Measurements from ENCODE around the gene PIP5KL1. TPM values are rescaled to one million over a fixed set of nuclear protein-coding genes. Genes with fewer than 3 reads are reported as not detected.

PIP5KL1 gene
- total RNA-seq, 1 experiment from 2014 or later, result 16.8 TPM

DNA sequence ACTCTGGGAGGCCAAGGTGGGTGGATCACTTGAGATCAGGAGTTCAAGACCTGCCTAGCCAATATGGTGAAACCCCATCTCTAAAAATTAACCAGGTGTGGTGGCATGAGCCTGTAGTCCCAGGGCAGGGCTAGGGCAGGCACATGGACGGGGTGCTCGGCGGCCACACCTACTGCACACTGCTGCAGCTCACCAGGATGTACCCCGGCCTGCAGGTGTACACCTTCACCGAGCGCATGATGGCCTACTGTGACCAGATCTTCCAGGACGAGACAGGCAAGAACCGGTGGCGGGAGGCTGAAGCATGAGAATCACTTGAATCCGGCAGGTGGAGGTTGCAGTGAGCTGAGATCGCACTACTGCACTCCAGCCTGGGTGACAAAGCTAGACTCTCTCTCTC lies 16.9 kb downstream of the PIP5KL1 start (continued):
- TF ChIP-seq, protein P1, sequence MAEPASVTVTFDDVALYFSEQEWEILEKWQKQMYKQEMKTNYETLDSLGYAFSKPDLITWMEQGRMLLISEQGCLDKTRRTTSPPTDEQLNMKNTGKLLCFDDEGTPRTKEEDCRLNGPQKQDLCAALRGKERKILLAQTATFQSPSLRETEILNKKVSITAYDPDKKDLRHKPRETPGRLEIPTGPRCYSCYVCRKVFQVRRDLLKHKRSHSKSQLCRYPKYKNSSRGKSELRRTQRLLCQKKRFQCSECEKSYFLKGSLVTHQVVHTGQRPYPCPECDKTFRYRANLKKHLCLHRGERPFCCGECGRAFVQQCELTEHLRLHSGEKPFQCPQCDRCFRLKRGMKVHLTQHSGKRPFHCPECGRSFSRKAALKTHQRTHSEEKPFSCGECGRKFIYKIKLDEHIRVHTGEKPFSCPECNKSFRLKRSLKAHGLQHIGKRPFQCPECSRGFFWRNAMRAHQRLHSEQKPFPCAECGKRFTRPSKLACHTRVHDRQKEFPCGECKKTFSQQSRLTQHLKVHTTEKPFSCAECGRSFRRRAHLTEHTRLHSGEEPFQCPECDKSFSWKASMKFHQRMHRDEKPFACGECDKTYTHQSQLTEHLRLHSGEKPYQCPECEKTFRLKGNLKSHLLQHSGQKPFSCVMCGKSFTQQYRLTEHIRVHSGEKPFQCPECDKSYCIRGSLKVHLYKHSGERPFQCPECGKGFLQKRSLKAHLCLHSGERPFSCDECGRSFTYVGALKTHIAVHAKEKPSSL (CRISPR knock-in tag; conservative IDR thresholded peaks at IDR 0.05), result no peak
- no peak for TF ChIP-seq RORB (CRISPR knock-in tag; IDR thresholded peaks at IDR 0.05)

DNA sequence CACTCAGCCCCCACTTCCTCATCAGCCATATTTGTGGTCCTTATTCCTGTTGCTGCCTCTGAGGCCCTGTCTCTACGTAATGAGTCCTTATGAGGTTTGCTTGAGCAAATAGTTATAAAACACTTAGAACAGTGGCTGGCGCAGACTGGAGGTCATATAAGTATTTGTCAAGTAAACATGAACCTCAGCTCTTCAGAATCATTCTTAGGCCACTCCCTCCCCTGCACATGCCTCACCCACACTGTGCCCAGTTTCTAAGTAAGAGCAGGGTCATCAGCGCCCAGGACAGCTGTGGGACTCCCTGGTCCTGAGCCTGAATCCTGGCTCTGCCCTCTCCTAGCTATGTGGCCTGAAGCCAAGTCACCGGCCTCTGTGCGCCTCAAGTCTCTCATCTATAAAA lies 17.7 kb downstream of the PIP5KL1 start:
- Mint-ChIP-seq H3K36me3 (peaks cover 6% of the 10 kb centered on the region; the same call in 1 of the 2 replicates), H3K27me3 (ENCODE audit: low read depth) (no peaks in the 10 kb centered on the region; the same call in 1 of the 2 replicates), H3K9me3 (no peaks in the 10 kb centered on the region), H3K27ac (no peak overlapping the region), H3K4me3 (no peak overlapping the region), H3K4me1 (peaks cover 11% of the 10 kb centered on the region)
- ATAC-seq, result no peak
- ChIA-PET POLR2A (no interaction called here), CTCF (no interaction called here)
- TF ChIP-seq, protein P2, sequence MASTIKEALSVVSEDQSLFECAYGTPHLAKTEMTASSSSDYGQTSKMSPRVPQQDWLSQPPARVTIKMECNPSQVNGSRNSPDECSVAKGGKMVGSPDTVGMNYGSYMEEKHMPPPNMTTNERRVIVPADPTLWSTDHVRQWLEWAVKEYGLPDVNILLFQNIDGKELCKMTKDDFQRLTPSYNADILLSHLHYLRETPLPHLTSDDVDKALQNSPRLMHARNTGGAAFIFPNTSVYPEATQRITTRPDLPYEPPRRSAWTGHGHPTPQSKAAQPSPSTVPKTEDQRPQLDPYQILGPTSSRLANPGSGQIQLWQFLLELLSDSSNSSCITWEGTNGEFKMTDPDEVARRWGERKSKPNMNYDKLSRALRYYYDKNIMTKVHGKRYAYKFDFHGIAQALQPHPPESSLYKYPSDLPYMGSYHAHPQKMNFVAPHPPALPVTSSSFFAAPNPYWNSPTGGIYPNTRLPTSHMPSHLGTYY (CRISPR knock-in tag; IDR thresholded peaks at IDR 0.05), result no peak
- TF ChIP-seq, protein P3, sequence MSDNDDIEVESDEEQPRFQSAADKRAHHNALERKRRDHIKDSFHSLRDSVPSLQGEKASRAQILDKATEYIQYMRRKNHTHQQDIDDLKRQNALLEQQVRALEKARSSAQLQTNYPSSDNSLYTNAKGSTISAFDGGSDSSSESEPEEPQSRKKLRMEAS (CRISPR knock-in tag; IDR thresholded peaks at IDR 0.05), result no peak
- no peak for TF ChIP-seq IRF2 (CRISPR knock-in tag; IDR thresholded peaks at IDR 0.05; ENCODE audit: borderline replicate concordance, low read depth)
- no peak for DNase-seq (ENCODE audit: low spot score)

DNA sequence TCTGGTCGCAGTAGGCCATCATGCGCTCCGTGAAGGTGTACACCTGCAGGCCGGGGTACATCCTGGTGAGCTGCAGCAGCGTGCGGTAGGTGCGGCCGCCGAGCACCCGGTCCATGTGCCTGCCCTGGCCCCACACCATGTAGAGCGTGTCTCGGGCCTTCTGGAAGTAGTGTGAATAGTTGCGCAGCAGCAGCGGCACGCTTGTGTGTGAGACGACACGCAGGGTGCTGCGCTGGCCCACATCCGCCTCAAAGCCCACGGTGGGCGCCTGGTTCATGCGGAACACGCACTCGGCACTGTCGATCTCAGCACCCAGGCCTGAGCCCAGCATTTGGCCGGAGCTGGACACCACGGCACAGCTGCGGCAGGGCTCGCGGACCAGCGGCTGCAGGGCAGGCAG lies 18.3 kb downstream of the PIP5KL1 start:
- no peak for TF ChIP-seq PRRX2 (CRISPR knock-in tag; IDR thresholded peaks at IDR 0.05)
- TF ChIP-seq, protein P4, sequence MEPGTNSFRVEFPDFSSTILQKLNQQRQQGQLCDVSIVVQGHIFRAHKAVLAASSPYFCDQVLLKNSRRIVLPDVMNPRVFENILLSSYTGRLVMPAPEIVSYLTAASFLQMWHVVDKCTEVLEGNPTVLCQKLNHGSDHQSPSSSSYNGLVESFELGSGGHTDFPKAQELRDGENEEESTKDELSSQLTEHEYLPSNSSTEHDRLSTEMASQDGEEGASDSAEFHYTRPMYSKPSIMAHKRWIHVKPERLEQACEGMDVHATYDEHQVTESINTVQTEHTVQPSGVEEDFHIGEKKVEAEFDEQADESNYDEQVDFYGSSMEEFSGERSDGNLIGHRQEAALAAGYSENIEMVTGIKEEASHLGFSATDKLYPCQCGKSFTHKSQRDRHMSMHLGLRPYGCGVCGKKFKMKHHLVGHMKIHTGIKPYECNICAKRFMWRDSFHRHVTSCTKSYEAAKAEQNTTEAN (CRISPR knock-in tag; IDR thresholded peaks at IDR 0.05), result no peak
- TF ChIP-seq IRF2 (CRISPR knock-in tag; IDR thresholded peaks at IDR 0.05; ENCODE audit: borderline replicate concordance, low read depth), result no peak
- no peak for TF ChIP-seq ELF4 (CRISPR knock-in tag; IDR thresholded peaks at IDR 0.05; ENCODE audit: low read depth)
- no peak for TF ChIP-seq JAZF1 (CRISPR knock-in tag; IDR thresholded peaks at IDR 0.05)
- Mint-ChIP-seq H3K27ac (no peak overlapping the region), H3K4me3 (no peak overlapping the region), H3K4me1 (peaks cover 7% of the 10 kb centered on the region), H3K9me3 (no peaks in the 10 kb centered on the region), H3K27me3 (ENCODE audit: low read depth) (no peaks in the 10 kb centered on the region; the same call in 1 of the 2 replicates), H3K36me3 (peaks cover 6% of the 10 kb centered on the region; the same call in 1 of the 2 replicates)
- ChIA-PET CTCF (no interaction called here), POLR2A (no interaction called here)
- DNase-seq (ENCODE audit: low spot score) (no peak), ATAC-seq (no peak)

DNA sequence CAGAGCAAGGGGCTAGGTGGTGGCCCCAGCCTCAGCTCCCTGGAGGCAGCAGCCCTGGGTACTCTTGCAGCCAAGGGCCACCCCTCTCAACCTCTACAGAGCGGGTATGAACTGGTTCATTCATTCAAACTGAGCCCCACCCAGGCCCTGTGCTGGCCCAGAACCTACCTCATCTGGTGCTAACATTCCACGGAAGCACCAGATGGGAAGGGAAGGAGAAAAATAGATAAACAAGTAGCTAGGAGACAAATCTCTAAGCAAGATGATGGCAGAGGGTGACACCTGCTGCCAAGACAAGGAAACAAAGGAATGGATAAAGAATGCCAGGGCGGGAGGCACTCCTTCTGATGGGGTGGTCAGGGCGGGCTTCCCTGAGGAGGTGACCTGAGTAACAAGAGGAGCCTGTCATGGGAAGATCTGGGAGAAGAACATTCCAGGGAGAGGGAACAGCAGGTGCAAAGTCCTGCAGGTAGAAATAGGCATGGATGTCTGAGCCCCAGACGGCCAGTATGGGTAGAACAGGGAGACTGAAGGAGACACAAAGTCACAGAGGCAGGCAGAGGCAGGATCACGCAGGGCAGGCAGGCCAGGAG lies 19.9 kb downstream of the PIP5KL1 start:
- 0 out of 2 replicates have a peak, but pooled peaks cover under 1% of the 10 kb centered on the region for H3K4me1 Mint-ChIP-seq

More for the DNA sequence above, 19.9 kb downstream of the PIP5KL1 start:
- ChIA-PET CTCF (interaction anchor here (1.0 to 1.6 kb wide), 7 partner anchors 10 to 147 kb away, joined by 3 to 8 read pairs (median 4); no protein-coding TSS in a partner anchor), POLR2A (interaction anchor here (0.6 kb wide), 1 partner anchor 1081 kb away, joined by 4 read pairs; no protein-coding TSS in a partner anchor)
- no peaks in the 10 kb centered on the region for H3K27me3 Mint-ChIP-seq (ENCODE audit: low read depth)
- no peaks in the 10 kb centered on the region for H3K9me3 Mint-ChIP-seq
- DNase-seq (ENCODE audit: low spot score), result no peak
- H3K4me3 Mint-ChIP-seq, result no peak overlapping the region
- peak overlapping the region; percentile 55 for H3K27ac Mint-ChIP-seq
- no peak for ATAC-seq
- TF ChIP-seq, protein P5, sequence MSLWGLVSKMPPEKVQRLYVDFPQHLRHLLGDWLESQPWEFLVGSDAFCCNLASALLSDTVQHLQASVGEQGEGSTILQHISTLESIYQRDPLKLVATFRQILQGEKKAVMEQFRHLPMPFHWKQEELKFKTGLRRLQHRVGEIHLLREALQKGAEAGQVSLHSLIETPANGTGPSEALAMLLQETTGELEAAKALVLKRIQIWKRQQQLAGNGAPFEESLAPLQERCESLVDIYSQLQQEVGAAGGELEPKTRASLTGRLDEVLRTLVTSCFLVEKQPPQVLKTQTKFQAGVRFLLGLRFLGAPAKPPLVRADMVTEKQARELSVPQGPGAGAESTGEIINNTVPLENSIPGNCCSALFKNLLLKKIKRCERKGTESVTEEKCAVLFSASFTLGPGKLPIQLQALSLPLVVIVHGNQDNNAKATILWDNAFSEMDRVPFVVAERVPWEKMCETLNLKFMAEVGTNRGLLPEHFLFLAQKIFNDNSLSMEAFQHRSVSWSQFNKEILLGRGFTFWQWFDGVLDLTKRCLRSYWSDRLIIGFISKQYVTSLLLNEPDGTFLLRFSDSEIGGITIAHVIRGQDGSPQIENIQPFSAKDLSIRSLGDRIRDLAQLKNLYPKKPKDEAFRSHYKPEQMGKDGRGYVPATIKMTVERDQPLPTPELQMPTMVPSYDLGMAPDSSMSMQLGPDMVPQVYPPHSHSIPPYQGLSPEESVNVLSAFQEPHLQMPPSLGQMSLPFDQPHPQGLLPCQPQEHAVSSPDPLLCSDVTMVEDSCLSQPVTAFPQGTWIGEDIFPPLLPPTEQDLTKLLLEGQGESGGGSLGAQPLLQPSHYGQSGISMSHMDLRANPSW (CRISPR knock-in tag; conservative IDR thresholded peaks at IDR 0.05; ENCODE audit: low read depth), result no peak
- no peak for TF ChIP-seq NFATC4 (CRISPR knock-in tag; IDR thresholded peaks at IDR 0.05)
- H3K36me3 Mint-ChIP-seq, result peaks cover 6% of the 10 kb centered on the region; the same call in 1 of the 2 replicates
